MCF 10A (cell line): ENCODE results near the gene TBC1D2B. TPM values are rescaled to one million over a fixed set of nuclear protein-coding genes. Genes with fewer than 3 reads are reported as not detected.

ENCODE experiments used
- BruUV-seq: library from RNA; stranded (reverse); fragments of 400-500 nt; replicated peaks from 2 replicates; lab custom pipeline; 2021; lab: Mats Ljungman, UMichigan
- CTCF ChIA-PET: fragments of 300-600 bp; sonication (Branson Sonifier 250); formaldehyde crosslinking; extraction: SDS; loops from one replicate; lab custom pipeline; 2021; ENCODE audit warnings: antibody characterized with exemption, inconsistent platforms; lab: Yijun Ruan, JAX
- POLR2A ChIA-PET: fragments of 300-600, 350-650 bp; sonication (Branson Sonifier 250); formaldehyde crosslinking; extraction: SDS; loops from one replicate; lab custom pipeline; 2020; ENCODE audit warnings: antibody characterized with exemption, inconsistent platforms; lab: Yijun Ruan, JAX
- DNase-seq: peaks from one replicate; pipeline ENCODE4 v3.0.0-alpha.2; 2018; ENCODE audit not compliant: unreplicated experiment
- H3K27ac Mint-ChIP-seq: one replicate; pipeline ENCODE4 v1.8.0; 2022; ENCODE audit warnings: mild to moderate bottlenecking, low read depth, mixed read lengths; ENCODE audit not compliant: unreplicated experiment
- H3K27me3 Mint-ChIP-seq: one replicate; pipeline ENCODE4 v1.8.0; 2022; ENCODE audit warnings: mixed read lengths; ENCODE audit not compliant: insufficient read depth, unreplicated experiment
- H3K36me3 Mint-ChIP-seq: one replicate; pipeline ENCODE4 v1.8.0; 2022; ENCODE audit warnings: mild to moderate bottlenecking, moderate library complexity, mixed read lengths; ENCODE audit not compliant: insufficient read depth, unreplicated experiment
- H3K4me1 Mint-ChIP-seq: one replicate; pipeline ENCODE4 v1.8.0; 2022; ENCODE audit warnings: mixed read lengths; ENCODE audit not compliant: insufficient read depth, unreplicated experiment
- H3K4me3 Mint-ChIP-seq: one replicate; pipeline ENCODE4 v1.8.0; 2022; ENCODE audit warnings: mild to moderate bottlenecking, moderate library complexity, mixed read lengths; ENCODE audit not compliant: unreplicated experiment
- H3K9me3 Mint-ChIP-seq: one replicate; pipeline ENCODE4 v1.8.0; 2022; ENCODE audit warnings: mixed read lengths; ENCODE audit not compliant: unreplicated experiment
- intact Hi-C: fragments of 100-400 bp; cut with micrococcal nuclease; formaldehyde crosslinking; loops from 2 replicates; pipeline ENCODE4 v1.14.1; 2022
- total RNA-seq: library from RNA; stranded (reverse); gene quantifications from 2 replicates; pipeline ENCODE4 v1.2.3, GENCODE V29; 2022
- TF ChIP-seq, protein P1 (sequence below): fragments of 200-600 bp; IDR thresholded peaks from one replicate; pipeline ENCODE4 v1.8.0; 2022; ENCODE audit warnings: antibody characterized with exemption, mild to moderate bottlenecking; ENCODE audit not compliant: unreplicated experiment

Gene TBC1D2B
- total RNA-seq, 1 experiment from 2014 or later: 21.2 TPM

DNA sequence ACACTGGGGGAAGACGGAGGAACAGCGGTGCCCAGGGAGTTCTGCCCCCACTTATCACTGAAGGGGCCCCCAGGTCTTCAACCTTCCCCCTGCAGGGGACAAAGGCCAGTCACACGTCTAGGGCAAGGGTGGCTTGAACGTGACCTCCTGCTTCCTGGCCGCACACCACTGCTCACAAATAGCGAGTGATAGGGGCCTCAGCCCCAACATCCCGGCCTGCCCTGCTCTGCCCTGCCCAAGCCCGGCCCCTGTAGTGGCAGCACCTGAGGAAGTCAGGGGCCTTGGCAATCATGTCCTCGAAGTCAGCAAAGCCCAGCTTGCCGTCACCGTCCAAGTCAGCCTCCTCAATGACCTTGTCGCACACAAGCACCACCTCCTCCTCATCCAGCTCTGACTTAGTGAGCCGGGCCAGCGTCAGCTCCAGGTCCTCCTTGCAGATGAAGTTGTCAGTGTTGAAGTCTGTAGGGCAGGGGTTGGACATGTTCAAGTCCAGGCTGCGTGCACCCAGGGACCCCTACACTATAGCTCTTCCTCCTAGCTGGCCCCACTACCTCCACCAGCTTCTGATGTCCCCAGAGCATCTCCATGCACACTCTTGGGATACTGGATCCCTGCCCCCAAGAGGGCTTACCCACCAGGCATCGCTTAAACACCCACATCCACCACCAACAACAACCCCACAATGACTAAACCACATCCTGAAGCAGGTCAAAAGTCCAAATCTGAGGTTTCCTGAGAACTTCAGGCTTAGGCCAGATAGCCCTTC is 28.1 kb upstream of the TBC1D2B start:
- intact Hi-C loops: no loop called here
- CTCF ChIA-PET: interaction anchor here (1.1 to 12.7 kb wide), 3 partner anchors 135 to 146 kb away, joined by 12 to 289 read pairs (median 173); no protein-coding TSS in a partner anchor
- BruUV-seq: no TSS peak
- no peaks in the 10 kb centered on the region for H3K27me3 Mint-ChIP-seq
- H3K4me1 Mint-ChIP-seq: no peaks in the 10 kb centered on the region
- H3K27ac Mint-ChIP-seq: no peak overlapping the region
- no peaks in the 10 kb centered on the region for H3K36me3 Mint-ChIP-seq
- H3K9me3 Mint-ChIP-seq: no peaks in the 10 kb centered on the region
- POLR2A ChIA-PET: no interaction called here
- TF ChIP-seq, protein P1, sequence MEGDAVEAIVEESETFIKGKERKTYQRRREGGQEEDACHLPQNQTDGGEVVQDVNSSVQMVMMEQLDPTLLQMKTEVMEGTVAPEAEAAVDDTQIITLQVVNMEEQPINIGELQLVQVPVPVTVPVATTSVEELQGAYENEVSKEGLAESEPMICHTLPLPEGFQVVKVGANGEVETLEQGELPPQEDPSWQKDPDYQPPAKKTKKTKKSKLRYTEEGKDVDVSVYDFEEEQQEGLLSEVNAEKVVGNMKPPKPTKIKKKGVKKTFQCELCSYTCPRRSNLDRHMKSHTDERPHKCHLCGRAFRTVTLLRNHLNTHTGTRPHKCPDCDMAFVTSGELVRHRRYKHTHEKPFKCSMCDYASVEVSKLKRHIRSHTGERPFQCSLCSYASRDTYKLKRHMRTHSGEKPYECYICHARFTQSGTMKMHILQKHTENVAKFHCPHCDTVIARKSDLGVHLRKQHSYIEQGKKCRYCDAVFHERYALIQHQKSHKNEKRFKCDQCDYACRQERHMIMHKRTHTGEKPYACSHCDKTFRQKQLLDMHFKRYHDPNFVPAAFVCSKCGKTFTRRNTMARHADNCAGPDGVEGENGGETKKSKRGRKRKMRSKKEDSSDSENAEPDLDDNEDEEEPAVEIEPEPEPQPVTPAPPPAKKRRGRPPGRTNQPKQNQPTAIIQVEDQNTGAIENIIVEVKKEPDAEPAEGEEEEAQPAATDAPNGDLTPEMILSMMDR: no peak
- no peak overlapping the region for H3K4me3 Mint-ChIP-seq
- no peak for DNase-seq

DNA sequence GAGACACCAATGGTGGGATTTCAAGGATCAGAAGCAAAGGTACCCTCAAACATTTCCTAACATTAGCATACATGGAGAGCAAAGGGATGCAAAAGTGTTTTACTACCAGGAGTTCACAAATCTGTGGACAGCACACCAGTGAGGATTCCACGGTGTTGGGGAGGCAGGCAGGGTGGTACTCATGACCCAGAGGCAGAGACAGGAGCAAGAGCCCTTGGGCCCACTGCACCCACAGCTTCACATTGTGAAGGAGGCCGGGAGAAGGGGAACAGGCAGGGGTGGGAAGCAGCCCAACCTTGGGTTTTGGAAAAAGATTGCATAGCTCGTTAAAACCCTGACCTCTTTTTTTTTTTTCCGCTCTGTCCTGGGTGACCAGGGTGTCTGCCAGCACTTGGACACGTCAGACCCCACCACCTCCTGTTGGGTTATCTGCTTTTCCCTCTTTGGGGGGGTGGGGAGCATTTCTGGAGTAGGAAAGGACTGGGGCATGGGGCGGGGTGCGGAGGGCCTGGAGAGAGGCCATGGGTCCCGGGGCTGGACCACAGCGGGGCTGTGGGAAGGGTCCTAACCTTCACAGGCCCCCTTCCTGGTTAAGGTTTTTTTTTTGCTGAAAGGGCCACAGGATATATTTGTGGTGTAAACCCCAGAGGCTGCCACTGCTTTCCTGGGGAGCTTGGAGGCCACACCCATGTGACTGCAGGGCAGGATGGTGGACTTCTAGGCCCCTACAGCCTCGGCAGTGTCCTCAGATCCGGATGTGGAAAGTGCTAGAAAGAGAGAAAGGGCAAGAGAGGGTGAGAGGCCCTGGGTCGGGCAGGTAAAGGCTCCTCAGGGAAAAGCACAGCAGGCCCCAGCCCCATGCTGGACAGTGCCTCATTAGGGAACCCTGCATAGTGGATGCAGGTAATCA is 27.3 kb upstream of the TBC1D2B start:
- no peaks in the 10 kb centered on the region for H3K36me3 Mint-ChIP-seq
- TF ChIP-seq, protein P1: no peak
- H3K4me3 Mint-ChIP-seq: no peak overlapping the region
- no peak overlapping the region for H3K27ac Mint-ChIP-seq
- no TSS peak for BruUV-seq
- POLR2A ChIA-PET: no interaction called here
- intact Hi-C loops: no loop called here
- H3K4me1 Mint-ChIP-seq: no peaks in the 10 kb centered on the region
- no peaks in the 10 kb centered on the region for H3K9me3 Mint-ChIP-seq
- H3K27me3 Mint-ChIP-seq: no peaks in the 10 kb centered on the region
- CTCF ChIA-PET: interaction anchor here (1.0 to 12.7 kb wide), 5 partner anchors 136 to 146 kb away, joined by 3 to 289 read pairs (median 12); no protein-coding TSS in a partner anchor
- no peak for DNase-seq

DNA sequence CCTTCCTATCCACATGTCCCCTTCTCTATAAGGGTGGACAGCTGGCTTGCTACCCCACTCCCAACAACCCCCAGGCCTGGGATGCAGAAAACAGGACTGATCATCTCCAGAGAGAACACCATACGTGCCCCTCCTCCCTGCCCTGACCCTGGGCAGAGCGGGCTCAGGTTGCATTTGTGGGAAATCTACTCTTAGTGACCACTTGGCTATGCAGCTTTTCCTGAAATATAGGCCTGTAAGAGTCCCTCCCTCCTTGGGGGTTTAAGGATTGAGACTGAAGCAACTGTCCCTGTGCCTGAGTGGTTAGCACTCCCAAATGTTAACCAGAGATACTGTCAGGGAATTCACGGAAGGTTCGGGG is 26.6 kb upstream of the TBC1D2B start:
- Mint-ChIP-seq H3K36me3 (no peaks in the 10 kb centered on the region), H3K4me1 (no peaks in the 10 kb centered on the region), H3K27ac (no peak overlapping the region), H3K27me3 (no peaks in the 10 kb centered on the region), H3K9me3 (no peaks in the 10 kb centered on the region), H3K4me3 (no peak overlapping the region)
- TF ChIP-seq, protein P1: no peak
- ChIA-PET CTCF (interaction anchor here (1.0 to 12.7 kb wide), 3 partner anchors 137 to 145 kb away, joined by 3 to 289 read pairs (median 3); no protein-coding TSS in a partner anchor), POLR2A (no interaction called here)
- BruUV-seq: no TSS peak
- no peak for DNase-seq
- intact Hi-C loops: no loop called here
